Fibroblast of skin of right quadriceps (primary cell): Measurements from ENCODE around the gene CABLES1.
"Not testable (repeated sequence)": the region's sequence is repeated elsewhere in the genome, so short reads cannot be mapped to it uniquely, and the experiment has no call there.

Source experiments
- DNase-seq: peaks from one replicate; pipeline ENCODE4 v3.0.0-alpha.2; 2013

CABLES1 gene

GRCh38 chr18:23272498-23273232, 137.4 kb downstream of the CABLES1 start:
- DNase-seq = no peak

DNA sequence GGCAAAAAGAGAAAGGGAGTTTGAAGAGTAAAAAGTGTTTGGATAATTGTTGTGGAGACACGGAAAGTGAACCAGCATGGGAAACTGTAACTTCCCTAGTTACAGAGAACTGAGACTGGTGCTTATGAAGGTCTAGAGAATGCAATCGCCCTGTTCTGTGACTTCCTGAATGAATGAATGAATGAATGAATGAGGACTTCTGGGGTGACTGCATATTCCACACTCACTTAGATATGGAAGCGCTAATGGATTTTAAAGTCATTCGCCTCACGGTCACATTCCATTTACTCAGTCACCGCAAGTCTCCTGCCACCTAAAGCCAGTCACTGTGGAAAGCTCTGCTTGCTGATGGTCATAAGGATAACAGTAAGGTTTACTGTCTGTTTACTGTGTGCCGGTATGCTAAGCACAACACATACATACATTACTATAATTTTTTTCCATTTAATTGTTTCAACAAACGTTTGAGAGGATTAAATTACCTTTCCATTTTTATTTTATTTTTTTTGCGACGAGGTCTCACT, 138.2 kb downstream of the CABLES1 start:
- DNase-seq = no peak

DNA sequence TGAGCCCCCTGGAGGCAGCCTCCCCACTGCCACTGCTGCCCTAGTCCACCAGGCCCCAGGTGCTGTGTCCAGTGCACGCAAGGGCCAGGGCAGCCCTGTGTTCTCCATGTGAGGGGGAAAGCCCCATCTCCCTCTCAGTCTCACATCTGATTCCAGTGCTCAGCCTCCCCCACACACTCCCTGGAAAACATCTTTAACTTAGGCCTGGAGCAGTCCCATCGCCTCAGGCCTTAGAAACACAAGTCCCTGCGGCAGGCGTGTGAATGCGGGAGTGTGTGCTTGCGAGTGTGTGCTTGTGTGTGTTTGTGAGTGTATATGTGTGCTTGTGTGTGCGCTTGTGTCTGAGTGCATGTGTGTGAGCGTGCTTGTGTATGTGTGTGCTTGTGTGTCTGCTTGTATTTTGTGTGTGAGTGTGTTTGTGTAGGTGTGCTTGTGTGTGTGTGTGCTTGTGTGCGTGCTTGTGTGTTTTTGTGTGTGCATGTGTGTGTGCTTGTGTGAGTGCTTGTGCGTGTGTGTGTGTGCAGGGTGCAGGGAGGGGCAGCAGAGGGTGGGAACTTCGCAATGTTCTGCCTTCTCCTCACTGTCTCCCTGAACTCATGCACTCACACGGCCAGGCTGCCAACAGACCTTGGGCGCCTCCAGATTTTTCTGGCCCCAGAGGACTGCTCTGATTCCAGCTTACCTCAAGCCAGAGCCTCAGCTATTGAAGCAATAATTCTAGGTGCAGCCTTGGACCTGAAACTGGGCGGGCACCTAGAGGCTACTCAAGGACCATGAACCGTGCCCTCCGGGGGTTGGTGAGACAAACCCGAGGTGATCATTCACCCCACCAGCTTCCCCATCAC, 139.6 kb downstream of the CABLES1 start:
- no peak for DNase-seq

DNA sequence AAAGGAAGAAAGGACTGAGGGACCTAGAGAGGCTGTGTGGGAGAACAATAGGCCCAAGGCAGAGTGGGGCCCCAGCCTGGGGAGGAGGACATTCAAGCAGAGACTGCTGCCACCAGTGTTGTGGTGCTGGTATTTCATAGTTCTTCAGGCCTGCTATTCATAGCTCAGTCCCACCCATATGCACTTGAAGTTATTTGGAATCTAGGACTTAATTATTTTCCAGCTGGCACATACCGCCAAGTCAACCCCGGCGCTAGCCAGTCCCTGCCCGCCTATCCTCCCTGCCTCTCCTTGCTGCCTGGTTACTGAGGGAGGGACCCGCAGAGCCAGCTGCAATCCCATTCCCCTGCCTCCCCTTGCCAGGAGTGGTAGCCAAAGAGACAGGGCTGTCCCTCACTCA, 141.2 kb downstream of the CABLES1 start:
- DNase-seq = no peak

DNA sequence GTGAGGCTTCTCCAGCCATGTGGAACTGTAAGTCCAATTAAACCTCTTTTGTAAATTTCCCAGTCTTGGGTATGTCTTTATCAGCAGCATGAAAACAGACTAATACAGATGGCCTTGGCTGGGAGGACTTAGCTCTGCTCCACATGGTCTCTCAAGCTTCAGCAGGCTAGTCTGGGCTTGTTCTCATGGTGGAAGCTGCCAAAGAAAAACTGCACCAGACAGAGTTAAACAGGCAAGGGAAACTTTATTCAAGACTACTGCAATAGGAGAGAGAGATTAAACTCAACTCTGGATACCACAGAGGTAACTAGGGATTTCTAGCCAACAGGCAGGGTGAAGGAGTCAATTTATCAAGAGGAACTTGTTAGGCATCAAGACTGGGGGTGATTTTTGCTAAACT, 142.1 kb downstream of the CABLES1 start:
- DNase-seq = no peak

DNA sequence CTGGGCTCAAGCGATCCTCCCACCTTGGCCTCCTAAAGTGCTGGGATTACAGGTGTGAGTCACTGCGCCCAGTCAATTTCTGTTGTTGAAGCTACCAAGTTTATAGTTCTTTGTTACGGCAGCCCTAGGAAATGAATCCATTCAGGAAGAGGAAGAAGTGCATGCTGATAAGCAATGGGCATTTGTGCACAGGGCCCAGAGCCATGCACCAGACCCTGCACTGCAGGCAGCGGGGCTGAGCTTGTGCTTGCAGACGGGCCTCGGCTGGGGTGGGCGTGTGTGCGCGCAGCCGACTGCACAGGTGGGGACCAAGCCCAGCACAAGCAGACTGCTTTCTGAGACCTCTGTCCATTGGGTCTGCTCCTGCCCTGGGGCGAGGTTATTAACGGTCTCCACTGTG, 144.6 kb downstream of the CABLES1 start:
- no peak for DNase-seq

GRCh38 chr18:23280844-23281243, 145.6 kb downstream of the CABLES1 start:
- DNase-seq = no peak

- DNase-seq = peak; percentile 53
Observed at GRCh38 chr18:23281626-23282436, 146.5 kb downstream of the CABLES1 start.

- no peak for DNase-seq
Observed at GRCh38 chr18:23282437-23282781, 147.1 kb downstream of the CABLES1 start.

GRCh38 chr18:23283916-23284430, 148.7 kb downstream of the CABLES1 start:
- DNase-seq = peak; percentile 38

DNA sequence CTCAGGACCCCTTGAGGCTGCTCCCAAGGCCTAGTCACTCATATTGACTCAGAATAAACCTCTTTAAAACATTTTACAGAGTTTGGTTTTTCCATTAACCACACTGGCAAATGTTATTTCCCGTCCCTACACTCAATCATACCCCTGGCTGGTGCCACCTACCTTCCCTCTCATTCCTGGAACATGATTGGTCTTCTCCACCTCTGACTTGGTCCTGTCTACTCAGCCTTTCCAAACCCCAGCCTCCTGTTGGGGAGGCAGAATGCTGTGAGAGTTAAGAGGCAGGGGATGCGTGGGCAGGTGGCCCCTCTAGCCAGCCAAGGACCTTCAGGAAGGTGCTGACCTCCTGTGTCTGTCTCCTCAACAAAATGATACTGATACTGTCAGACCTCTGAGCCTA, 149.3 kb downstream of the CABLES1 start:
- DNase-seq = no peak

DNA sequence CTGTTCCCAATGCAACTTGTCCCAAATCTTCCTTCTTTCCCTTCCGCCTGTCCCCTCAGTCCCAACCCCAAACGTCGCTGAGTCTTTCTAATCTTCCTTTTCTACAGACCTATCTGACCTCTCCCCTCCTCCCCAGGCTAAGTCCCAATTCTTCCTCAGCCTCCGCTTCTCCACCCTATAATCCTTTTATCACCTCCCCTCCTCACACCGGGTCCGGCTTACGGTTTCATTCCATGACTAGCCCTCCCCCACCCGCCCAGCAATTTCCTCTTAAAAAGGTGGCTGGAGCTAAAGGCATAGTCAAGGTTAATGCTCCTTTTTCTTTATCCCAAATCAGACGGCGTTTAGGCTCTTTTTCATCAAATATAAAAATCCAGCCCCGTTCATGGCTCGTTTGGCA, 150.3 kb downstream of the CABLES1 start:
- DNase-seq = not testable (repeated sequence)

DNA sequence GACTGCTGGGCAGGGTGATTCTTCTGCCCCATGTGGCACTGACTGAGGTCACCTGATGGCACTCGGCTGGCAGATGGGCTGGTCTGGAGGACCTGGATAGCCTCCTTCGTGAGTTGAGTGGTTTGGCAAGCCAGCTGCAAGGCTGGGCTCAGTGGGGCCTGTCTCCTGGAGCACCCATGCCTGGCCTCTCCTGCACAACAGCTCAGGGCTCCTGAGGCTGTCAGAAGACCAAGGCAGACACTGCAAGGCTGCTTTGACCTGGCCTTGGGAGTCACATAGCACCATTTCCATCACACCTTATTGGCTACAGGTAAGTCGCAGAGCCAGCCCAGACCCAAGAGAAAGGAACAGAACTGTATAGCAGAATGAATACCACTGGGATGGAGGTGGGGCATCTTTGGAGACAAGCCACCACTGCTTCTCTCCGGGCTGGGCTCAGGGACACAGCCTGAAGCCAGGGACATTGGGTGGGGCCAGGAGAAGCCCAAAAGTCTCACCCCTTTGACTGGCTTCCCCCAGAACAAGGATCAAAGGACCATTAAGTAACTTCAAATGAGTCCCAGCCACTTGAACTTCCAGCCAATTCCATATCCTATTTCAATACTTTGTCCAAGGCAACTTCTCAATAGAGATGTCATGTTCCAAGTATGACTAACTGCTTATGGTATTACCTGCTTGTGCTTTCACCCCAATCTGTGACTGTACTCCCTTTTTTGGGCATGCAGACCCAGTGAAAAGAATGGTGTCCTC, 156.3 kb downstream of the CABLES1 start:
- DNase-seq = peak; percentile 82

- peak; percentile 35 for DNase-seq
Observed at GRCh38 chr18:23300231-23300805, 165.0 kb downstream of the CABLES1 start.

- no peak for DNase-seq
Observed at GRCh38 chr18:23301972-23302371, 166.7 kb downstream of the CABLES1 start.

GRCh38 chr18:23302511-23302850, 167.2 kb downstream of the CABLES1 start:
- no peak for DNase-seq

- peak; percentile 97 for DNase-seq
Observed at GRCh38 chr18:23302851-23303527, 167.7 kb downstream of the CABLES1 start.

- DNase-seq = no peak
Observed at GRCh38 chr18:23306822-23307221, 171.5 kb downstream of the CABLES1 start.

GRCh38 chr18:23307567-23308295, 172.4 kb downstream of the CABLES1 start:
- DNase-seq = peak; percentile 48
